Fibroblast of skin of left biceps (primary cell): ENCODE measurements around the gene WDR48.
"Not testable (repeated sequence)": the region's sequence is repeated elsewhere in the genome, so short reads cannot be mapped to it uniquely, and the experiment has no call there.

Source experiments
- DNase-seq, 2 experiments: peaks; one replicate each; pipeline ENCODE4 v3.0.0-alpha.2; 2013; ENCODE audit warnings: low read depth in 2 of 2

WDR48 gene

DNA sequence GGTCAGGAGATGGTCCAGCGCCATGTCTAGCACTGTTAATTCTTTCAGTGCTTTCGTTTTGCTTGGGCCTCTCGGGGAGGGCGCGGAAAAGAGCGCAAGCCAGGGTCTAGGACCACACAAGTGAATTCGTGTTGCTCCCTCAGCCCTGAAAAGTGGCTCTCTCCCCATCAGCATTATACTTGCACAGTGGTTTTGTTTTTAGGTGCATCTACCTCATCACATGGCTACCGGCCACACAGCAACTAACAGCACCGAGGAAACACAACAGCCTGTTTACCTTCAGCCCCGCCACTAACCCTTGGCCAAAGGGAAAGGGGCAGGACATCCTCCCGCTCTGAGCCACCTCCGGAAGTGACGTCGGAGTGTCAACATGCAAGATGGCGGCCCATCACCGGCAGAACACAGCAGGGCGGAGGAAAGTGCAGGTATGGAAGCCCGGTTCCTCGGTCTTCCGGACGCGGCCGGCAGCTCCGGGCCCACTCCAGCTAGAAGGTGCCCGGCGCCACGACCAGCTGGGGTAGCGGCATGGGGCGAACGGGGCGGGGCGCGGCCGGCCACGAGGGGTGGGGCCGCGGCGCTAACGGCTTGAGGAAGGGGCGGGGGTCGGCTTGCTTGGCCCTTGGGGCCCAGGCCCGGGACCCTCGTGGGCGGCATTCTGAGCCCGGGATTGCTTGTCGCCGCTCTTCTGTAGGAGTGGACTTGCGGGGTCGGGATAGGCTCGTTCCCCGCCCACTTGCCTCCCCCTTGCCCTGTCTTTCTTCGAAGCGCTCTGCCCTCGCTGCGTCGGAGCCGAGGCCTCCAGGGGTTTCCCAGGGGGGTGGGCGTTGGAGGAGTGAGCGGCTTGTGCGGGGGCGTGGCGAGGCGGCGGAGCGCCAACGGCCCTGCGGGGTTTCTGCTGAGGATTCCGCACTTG lies at the start of gene WDR48, which contains the start of gene SCN11A:
Gene WDR48 (plus strand): TSS at position 368 of the 913 bp plus-strand sequence. CDS start 10 bp downstream, at position 378.
Gene SCN11A (minus strand): TSS at position 296 of the 913 bp plus-strand sequence. CDS start 101,582 bp downstream, outside the sequence.
- DNase-seq: peak; percentile 65

- no peak for DNase-seq
Observed at GRCh38 chr3:39005295-39005694, 46.5 kb upstream of the WDR48 start.

GRCh38 chr3:39011191-39011736 lies 40.6 kb upstream of the WDR48 start:
- no peak for DNase-seq

DNA sequence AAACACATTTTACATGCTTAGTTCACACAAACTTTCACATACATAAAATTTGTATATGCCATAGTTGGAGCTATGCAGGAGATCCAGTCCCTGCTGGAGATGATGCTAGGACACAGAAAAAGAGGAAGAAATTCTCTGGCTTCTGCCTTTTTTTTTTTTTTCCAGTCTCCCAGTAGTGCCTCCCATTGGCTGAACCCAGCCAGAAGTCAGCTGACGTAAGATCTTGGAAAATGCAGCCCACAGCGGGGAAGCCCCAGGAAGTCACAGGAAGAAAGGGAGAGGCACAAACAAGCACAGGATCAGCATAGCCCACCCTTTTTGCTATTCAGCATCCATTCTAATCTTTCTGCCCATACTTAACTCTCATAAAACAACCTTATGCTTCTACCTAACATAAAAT lies 38.5 kb upstream of the WDR48 start:
- no peak for DNase-seq

DNA sequence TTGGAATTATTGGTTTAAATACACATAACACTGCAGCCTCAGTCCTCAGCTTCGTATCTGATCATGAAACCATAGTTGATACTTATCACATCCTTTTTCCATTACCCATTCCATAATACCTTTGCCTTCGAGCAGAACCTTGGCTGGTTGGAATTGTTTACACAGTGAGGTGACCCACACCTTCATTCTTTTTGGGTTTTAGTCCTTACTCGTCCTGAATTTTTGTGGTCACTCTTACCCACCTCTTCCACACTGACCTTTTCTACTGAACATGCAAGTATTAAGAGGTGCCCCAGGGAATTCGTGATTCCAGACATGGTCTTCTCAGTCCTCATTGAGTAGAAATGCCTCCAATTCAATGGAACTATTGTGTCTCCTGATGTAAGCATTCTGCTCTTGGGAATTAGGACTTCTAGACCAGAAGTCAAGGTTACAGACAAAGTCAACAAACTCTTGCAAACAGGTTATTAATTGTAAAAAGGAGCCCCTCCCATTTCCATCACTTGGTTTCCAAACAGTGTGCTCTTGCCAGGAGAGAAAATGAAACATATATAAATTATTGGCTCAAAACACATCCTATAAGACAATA lies 37.8 kb upstream of the WDR48 start:
- no peak for DNase-seq

- no peak for DNase-seq
Observed at GRCh38 chr3:39015418-39015817, 36.4 kb upstream of the WDR48 start.

- DNase-seq: no peak
Observed at GRCh38 chr3:39019299-39019698, 32.5 kb upstream of the WDR48 start.

GRCh38 chr3:39021029-39021428 lies 30.8 kb upstream of the WDR48 start:
- DNase-seq: no peak

GRCh38 chr3:39021465-39022285 lies 30.1 kb upstream of the WDR48 start:
- no peak for DNase-seq

DNA sequence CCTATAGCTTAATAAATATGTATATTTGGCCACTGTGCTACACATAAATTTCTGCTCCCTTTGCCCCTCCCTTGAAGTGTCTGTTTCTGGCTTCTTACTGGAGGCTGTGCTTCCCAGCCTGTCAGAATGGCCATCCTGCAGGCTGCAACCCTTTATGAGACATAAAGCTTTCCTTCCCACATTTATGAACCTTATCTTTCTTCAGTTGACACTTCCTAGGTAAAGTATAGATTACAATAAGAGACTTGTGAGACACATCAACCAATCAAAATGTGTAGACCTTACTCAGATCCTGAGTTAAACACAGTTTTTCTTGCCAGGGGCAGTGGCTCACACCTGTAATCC lies 29.6 kb upstream of the WDR48 start:
- DNase-seq: no peak

- DNase-seq: no peak
Observed at GRCh38 chr3:39024497-39024896, 27.3 kb upstream of the WDR48 start.

DNA sequence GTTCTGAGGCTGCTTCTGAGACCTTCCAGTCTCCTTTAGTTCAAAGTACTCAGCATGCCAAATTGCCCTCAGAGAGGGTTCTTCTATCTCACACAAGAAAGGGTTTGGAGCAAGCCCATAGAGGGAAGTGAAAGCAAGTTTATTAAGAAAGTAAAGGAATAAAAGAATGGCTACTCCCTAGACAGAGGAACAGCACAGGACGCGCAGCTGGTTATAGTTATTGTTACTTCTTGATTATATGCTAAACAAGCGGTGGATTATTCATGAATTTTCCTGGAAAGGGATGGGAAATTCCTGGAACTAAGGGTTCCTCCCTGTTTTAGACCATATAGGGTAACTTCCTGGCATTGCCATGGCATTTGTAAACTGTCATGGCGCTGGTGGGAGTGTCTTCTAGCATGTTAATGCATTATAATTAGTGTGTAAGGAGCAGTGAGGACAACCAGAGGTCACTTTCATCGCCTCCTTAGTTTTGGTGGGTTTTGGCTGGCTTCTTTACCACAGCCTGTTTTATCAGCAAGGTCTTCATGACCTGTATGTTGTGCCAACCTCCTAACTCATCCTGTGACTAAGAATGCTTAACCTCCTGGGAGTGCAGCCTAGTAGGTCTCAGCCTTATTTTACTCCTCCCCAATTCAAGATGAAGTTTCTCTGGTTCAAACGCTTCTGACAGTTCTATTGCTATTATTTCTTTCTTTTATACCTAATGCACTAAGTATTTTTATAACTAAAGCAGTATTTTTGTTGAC lies 26.4 kb upstream of the WDR48 start:
- no peak for DNase-seq

DNA sequence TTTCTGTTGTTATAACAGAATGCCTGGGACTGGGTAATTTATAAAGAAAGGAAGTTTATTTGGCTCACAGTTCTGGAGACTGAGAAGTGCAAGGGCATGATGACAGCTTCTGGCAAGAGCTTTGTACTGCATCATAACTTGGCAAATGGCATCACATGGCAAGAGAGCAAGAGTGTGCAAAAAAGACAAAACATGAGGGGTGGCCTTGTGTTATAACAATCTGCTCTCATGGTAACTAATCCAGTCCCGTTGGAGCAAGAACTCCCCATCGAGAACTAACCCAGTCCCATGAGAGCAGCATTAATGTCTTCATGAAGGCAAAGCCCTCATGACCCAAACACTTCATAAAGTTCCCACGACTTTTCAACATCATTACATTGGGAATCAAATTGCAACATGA lies 23.3 kb upstream of the WDR48 start:
- no peak for DNase-seq

- no peak for DNase-seq
Observed at GRCh38 chr3:39029556-39029955, 22.3 kb upstream of the WDR48 start.

DNA sequence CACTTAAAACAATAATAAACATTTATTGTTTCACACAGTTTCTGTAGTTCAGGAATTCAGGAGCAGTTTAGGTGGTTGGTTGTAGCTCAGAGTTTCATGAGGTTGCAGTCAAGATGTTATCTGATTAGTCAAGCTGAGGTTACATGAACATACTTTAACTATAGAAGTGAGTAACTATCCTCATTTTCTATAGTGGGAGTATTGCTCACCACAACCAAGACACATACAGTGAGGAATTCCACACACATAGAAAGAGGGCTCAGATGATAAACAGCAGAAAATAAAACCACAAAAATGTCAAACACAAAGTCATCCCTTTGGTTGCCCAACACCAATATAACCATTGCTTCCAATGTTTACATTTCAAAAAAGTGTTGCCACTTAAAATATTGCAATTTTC lies 13.7 kb upstream of the WDR48 start:
- DNase-seq: peak; percentile 73 to 80

GRCh38 chr3:39050029-39050428 lies 1.8 kb upstream of the WDR48 start:
- no peak for DNase-seq

GRCh38 chr3:39052583-39052982 lies 767 bp downstream of the WDR48 start:
- no peak for DNase-seq

DNA sequence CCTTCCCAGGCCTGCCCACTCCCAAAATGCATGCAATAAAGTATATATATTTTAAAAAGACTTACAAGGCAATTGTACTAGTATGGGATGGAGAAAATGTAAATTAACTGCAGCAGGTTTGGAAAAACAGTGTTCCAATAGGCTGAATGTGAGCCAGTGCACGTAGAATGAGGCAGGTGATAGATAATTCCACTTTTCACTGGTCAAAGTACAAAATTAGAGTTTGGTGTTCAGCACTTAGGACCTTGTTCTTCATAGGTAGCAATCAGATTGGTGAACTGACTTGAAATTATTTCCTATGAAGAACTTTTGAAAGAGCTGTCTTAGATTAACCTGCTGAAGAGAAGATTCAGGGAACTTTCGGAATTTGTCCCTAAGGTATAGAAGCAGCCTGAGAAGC lies 1.9 kb downstream of the WDR48 start:
- DNase-seq: no peak

DNA sequence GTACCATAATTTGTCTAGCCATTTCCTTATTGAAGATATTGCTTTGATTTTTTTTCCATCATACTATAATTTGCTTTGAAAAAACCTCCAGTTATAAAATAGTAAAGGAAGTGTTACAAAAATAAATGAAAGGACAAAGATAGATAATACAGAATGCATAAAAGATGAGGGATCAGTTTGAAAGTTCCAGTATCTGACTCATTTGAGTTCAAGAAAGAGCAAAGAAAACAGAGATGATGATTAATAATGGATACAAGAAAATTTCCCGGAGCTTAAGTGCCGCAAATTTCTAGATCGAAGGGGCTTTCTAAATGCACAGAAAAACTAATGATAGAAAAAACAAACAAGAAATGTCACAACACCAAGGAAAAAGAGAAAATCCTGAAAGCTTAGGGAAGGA lies 4.3 kb downstream of the WDR48 start:
- no peak for DNase-seq

- not testable (repeated sequence) for DNase-seq
Observed at GRCh38 chr3:39061228-39061627, 9.4 kb downstream of the WDR48 start.

DNA sequence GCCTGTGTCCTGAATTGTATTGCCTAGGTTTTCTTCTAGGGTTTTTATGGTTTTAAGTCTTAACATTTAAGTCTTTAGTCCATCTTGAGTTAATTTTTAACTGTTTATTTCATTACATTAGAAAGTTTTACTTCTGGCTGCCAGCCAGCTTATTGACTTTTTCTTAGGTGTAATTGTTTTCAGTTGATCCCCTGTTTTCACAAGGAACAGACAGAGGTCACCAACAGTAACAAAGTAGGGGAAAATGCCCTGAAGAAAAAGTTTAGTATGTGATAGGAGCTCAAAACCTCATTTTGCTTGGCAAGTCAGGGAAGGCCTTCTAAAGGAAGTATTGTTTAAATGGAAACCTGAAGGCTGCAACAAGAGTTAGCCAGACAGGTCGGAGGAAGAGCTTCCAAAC lies 10.4 kb downstream of the WDR48 start:
- no peak for DNase-seq
